Endothelial cell of umbilical vein (primary cell): ENCODE measurements around the gene COX10. TPM values are rescaled to one million over a fixed set of nuclear protein-coding genes. Genes with fewer than 3 reads are reported as not detected.

Experiments
- BruUV-seq: library from RNA; stranded (reverse); fragments of 400-500 nt; replicated peaks from 2 replicates; lab custom pipeline; 2021; lab: Mats Ljungman, UMichigan
- CTCF ChIA-PET: fragments of 300-600, 350-600 bp; sonication (Branson Sonifier 250); formaldehyde crosslinking; loops from one replicate; lab custom pipeline; 2021; ENCODE audit warnings: antibody characterized with exemption, inconsistent platforms; lab: Charles Lee
- POLR2A ChIA-PET: fragments of 300-600, 350-600 bp; sonication (Branson Sonifier 250); formaldehyde crosslinking; loops from one replicate; lab custom pipeline; 2021; ENCODE audit warnings: antibody characterized with exemption, inconsistent platforms; lab: Charles Lee
- DNase-seq: peaks from one replicate; pipeline ENCODE4 v3.0.0-alpha.2; 2011; ENCODE audit warnings: low read depth, low spot score
- FAIRE-seq: peaks from 2 replicates; lab custom pipeline; 2011; peaks lifted over from hg19 to GRCh38; lab: Jason Lieb, UNC
- H2AFZ ChIP-seq: 2 replicates; pipeline ENCODE4 v1.6.0; 2012; ENCODE audit warnings: low read depth, low read length, control low read depth, inconsistent platforms
- H3K27ac ChIP-seq: 2 replicates; pipeline ENCODE4 v1.5.1; 2011; ENCODE audit warnings: low read depth, mild to moderate bottlenecking, control low read depth, low read length, moderate library complexity; ENCODE audit not compliant: insufficient read depth
- H3K27me3 ChIP-seq, 2 experiments: 2 replicates each; pipeline versions ENCODE4 v1.6.0 to v1.6.1; 2011; ENCODE audit warnings: low read length in 2 of 2, mixed read lengths in 1 of 2; ENCODE audit not compliant: control insufficient read depth in 2 of 2, insufficient read depth in 2 of 2
- H3K36me3 ChIP-seq, 2 experiments: 2 replicates in 1 of 2; 3 replicates in 1 of 2; pipeline ENCODE4 v1.5.1; 2011; ENCODE audit warnings: low read length in 2 of 2, mild to moderate bottlenecking in 1 of 2, moderate library complexity in 1 of 2; ENCODE audit not compliant: control insufficient read depth in 2 of 2, insufficient read depth in 2 of 2; ENCODE audit errors: extremely low read depth in 1 of 2
- H3K4me1 ChIP-seq: 3 replicates; pipeline ENCODE4 v1.5.1; 2011; ENCODE audit warnings: mild to moderate bottlenecking, low read length; ENCODE audit not compliant: control insufficient read depth, insufficient read depth; ENCODE audit errors: extremely low read depth
- H3K4me2 ChIP-seq: 2 replicates; pipeline ENCODE4 v1.6.1; 2011; ENCODE audit warnings: low read length, control low read depth, mixed read lengths; ENCODE audit not compliant: insufficient read depth
- H3K4me3 ChIP-seq, 3 experiments: fragments of 200-600 bp in 1 of 3; sonication (generic), shearing (Covaris generic) in 1 of 3; replicated peaks in 1 of 3; 2 replicates each; pipeline ENCODE4 v1.5.1; 2011 to 2016; ENCODE audit warnings: control low read depth in 3 of 3, low read length in 3 of 3, mild to moderate bottlenecking in 2 of 3, inconsistent platforms in 1 of 3, low read depth in 1 of 3, moderate library complexity in 1 of 3; ENCODE audit not compliant: insufficient read depth in 1 of 3
- H3K79me2 ChIP-seq: 2 replicates; pipeline ENCODE4 v1.6.0; 2012; ENCODE audit warnings: low read length, inconsistent platforms; ENCODE audit not compliant: control insufficient read depth, insufficient read depth
- H3K9ac ChIP-seq: replicated peaks from 2 replicates; pipeline ENCODE3; 2011; ENCODE audit warnings: low read length, control low read depth; ENCODE audit not compliant: insufficient read depth; ENCODE audit errors: extremely low read depth
- H3K9me1 ChIP-seq: replicated peaks from 3 replicates; pipeline ENCODE4 v1.6.0; 2011; ENCODE audit warnings: mild to moderate bottlenecking, low read length; ENCODE audit not compliant: control insufficient read depth, insufficient read depth; ENCODE audit errors: extremely low read depth
- H3K9me3 ChIP-seq: replicated peaks from 2 replicates; pipeline ENCODE4 v1.5.1; 2012; ENCODE audit warnings: low read length, inconsistent platforms; ENCODE audit not compliant: control insufficient read depth, insufficient read depth
- H4K20me1 ChIP-seq: replicated peaks from 2 replicates; pipeline ENCODE3; 2011; ENCODE audit warnings: mild to moderate bottlenecking, low read length; ENCODE audit not compliant: control insufficient read depth, insufficient read depth; ENCODE audit errors: extremely low read depth
- EZH2 ChIP-seq: IDR thresholded peaks from 2 replicates; pipeline ENCODE4 v1.6.1; 2012; ENCODE audit warnings: borderline replicate concordance, low read depth, mild to moderate bottlenecking, moderate library complexity, low read length, inconsistent platforms; ENCODE audit not compliant: severe bottlenecking
- FOS ChIP-seq: IDR thresholded peaks from 2 replicates; pipeline ENCODE4 v1.6.1; 2011; ENCODE audit warnings: mild to moderate bottlenecking, low read length, moderate library complexity, borderline replicate concordance; ENCODE audit not compliant: insufficient read depth
- GATA2 ChIP-seq: IDR thresholded peaks from 2 replicates; pipeline ENCODE4 v1.7.0; 2011; ENCODE audit warnings: low read depth, mild to moderate bottlenecking, moderate library complexity, mixed read lengths, low read length; ENCODE audit not compliant: insufficient read length, insufficient read depth
- JUN ChIP-seq: IDR thresholded peaks from 2 replicates; pipeline ENCODE4 v1.6.1; 2011; ENCODE audit warnings: borderline replicate concordance, low read depth; ENCODE audit not compliant: insufficient read length, insufficient read depth
- MAX ChIP-seq: IDR thresholded peaks from 2 replicates; pipeline ENCODE4 v1.6.1; 2011; ENCODE audit not compliant: insufficient read depth, insufficient read length
- MYC ChIP-seq: IDR thresholded peaks from one replicate; pipeline ENCODE4 v1.6.1; 2011; ENCODE audit warnings: mild to moderate bottlenecking, low read depth, low read length
- POLR2A ChIP-seq: IDR thresholded peaks from 2 replicates; pipeline ENCODE4 v1.6.1; 2012; ENCODE audit warnings: low read depth, mild to moderate bottlenecking, control low read depth, low read length
- POLR2AphosphoS5 ChIP-seq: IDR thresholded peaks from 2 replicates; pipeline ENCODE4 v1.6.1; 2012; ENCODE audit warnings: low read depth, mild to moderate bottlenecking, control low read depth, low read length, moderate library complexity; ENCODE audit not compliant: insufficient read depth
- dilution Hi-C: fragments of 300-500 bp; cut with MboI; formaldehyde crosslinking; loops from one replicate; pipeline ENCODE4 v1.15.0; 2019; ENCODE audit warnings: low sequenced_read_pairs; ENCODE audit not compliant: extremely low pct_ligation_motif_present
- intact Hi-C: fragments of 100-400 bp; cut with micrococcal nuclease; formaldehyde crosslinking; loops from one replicate; pipeline ENCODE4 v1.10.0; 2022
- polyA plus RNA-seq, 4 experiments: library from polyadenylated mRNA; depleted of rRNA in 3 of 4; stranded (reverse) in 3 of 4; unstranded in 1 of 4; fragments of >200 nt; gene quantifications; 2 replicates each; pipeline versions ENCODE4 v1.2.1 to v1.2.3, GENCODE V29; 2011 to 2012; ENCODE audit warnings: missing spikeins in 1 of 4
- total RNA-seq: library from RNA; stranded (reverse); gene quantifications from 2 replicates; pipeline ENCODE4 v1.2.3, GENCODE V29; 2021
- TF ChIP-seq, protein P1 (sequence below), 2 donors: IDR thresholded peaks; 1 replicate in 1 of 2; 2 replicates in 1 of 2; pipeline ENCODE4 v1.5.1; 2011; ENCODE audit warnings: low read length in 2 of 2, mild to moderate bottlenecking in 2 of 2, moderate library complexity in 2 of 2, control low read depth in 1 of 2, inconsistent platforms in 1 of 2, low read depth in 1 of 2; ENCODE audit not compliant: insufficient read depth in 1 of 2; ENCODE audit errors: extremely low read depth in 1 of 2

Gene COX10
- total and polyA plus RNA-seq, 2 donors (not counting 3 experiments of a cell fraction or from before 2014, with no cell fraction given), result 9.8 to 12.1 TPM

DNA sequence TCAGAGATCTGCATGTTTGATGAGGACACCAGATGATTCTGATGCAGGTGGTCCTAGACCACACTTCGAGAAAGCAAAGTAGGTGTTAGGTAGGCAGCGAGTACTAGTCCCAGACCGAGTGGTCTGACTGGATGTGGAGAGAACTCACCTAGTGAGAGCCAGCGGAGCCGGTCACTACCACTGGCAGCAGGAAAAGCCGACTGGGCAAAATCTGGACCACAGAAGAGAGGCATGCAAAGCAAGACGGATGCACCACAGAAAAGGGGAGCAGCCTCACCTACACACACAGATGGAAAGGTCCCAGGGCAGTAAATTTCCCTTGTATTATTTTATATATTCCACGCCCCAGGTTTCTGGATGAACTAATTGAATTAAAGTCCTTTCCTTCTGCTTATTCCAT, 13.5 kb downstream of the COX10 start:
- FAIRE-seq (no peak), DNase-seq (no peak)
- dilution Hi-C loops, result no loop called here
- H3K9ac ChIP-seq, result no peak overlapping the region
- intact Hi-C loops, result no loop called here
- no peaks in the 10 kb centered on the region for H3K27me3 ChIP-seq
- H3K79me2 ChIP-seq, result peaks cover 8% of the 10 kb centered on the region
- CTCF ChIA-PET, result interaction anchor here (1.7 kb wide), 1 partner anchor 9 kb away, joined by 5 read pairs; no protein-coding TSS in a partner anchor
- H3K9me3 ChIP-seq, result no peaks in the 10 kb centered on the region
- no peak overlapping the region for H3K4me2 ChIP-seq
- H4K20me1 ChIP-seq, result peaks cover 3% of the 10 kb centered on the region
- TF ChIP-seq POLR2AphosphoS5 (no peak), POLR2A (no peak), MYC (no peak), JUN (no peak), GATA2 (no peak), FOS (no peak), MAX (no peak), EZH2 (no peak)
- TF ChIP-seq, protein P1, sequence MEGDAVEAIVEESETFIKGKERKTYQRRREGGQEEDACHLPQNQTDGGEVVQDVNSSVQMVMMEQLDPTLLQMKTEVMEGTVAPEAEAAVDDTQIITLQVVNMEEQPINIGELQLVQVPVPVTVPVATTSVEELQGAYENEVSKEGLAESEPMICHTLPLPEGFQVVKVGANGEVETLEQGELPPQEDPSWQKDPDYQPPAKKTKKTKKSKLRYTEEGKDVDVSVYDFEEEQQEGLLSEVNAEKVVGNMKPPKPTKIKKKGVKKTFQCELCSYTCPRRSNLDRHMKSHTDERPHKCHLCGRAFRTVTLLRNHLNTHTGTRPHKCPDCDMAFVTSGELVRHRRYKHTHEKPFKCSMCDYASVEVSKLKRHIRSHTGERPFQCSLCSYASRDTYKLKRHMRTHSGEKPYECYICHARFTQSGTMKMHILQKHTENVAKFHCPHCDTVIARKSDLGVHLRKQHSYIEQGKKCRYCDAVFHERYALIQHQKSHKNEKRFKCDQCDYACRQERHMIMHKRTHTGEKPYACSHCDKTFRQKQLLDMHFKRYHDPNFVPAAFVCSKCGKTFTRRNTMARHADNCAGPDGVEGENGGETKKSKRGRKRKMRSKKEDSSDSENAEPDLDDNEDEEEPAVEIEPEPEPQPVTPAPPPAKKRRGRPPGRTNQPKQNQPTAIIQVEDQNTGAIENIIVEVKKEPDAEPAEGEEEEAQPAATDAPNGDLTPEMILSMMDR (IDR thresholded peaks at IDR 0.05; ENCODE audit: extremely low read depth in 1 of 2, insufficient read depth in 1 of 2, low read depth in 1 of 2, low read length in 2 of 2), result no peak
- BruUV-seq, result no TSS peak
- H3K36me3 ChIP-seq, result peaks cover 2 to 3% of the 10 kb centered on the region in 2 experiments
- no peaks in the 10 kb centered on the region for H3K9me1 ChIP-seq
- H2AFZ ChIP-seq, result no peak overlapping the region
- no peak overlapping the region for H3K4me3 ChIP-seq
- H3K4me1 ChIP-seq, result no peaks in the 10 kb centered on the region
- POLR2A ChIA-PET, result no interaction called here
- H3K27ac ChIP-seq, result no peak overlapping the region
